Omental fat pad (tissue), 4 donors: ENCODE measurements around the gene DDB1. TPM values are rescaled to one million over a fixed set of nuclear protein-coding genes. Genes with fewer than 3 reads are reported as not detected.

Experiments used
- ATAC-seq: fragments of 150-250 bp; one replicate; pipeline ENCODE4 v1.9.1; 2016; ENCODE audit warnings: mild to moderate bottlenecking, moderate library complexity; ENCODE audit not compliant: low FRiP score
- DNase-seq: peaks from one replicate; pipeline ENCODE4 v3.0.0-alpha.2; 2019; ENCODE audit warnings: low spot score
- CTCF ChIP-seq, 3 donors: fragments of 450-650 bp; IDR thresholded peaks; one replicate each; pipeline ENCODE4 v1.5.1; 2016 to 2017; ENCODE audit warnings: antibody characterized with exemption in 3 of 3, mild to moderate bottlenecking in 3 of 3, moderate library complexity in 2 of 3
- total RNA-seq, 4 donors: library from RNA; depleted of rRNA; stranded (reverse); fragments of >200 nt; gene quantifications; one replicate each; pipeline ENCODE4 v1.1.0, GENCODE V29; 2016

DDB1 gene
- total RNA-seq, 4 donors from 2014 or later = 127 to 182 (median 155) TPM

DNA sequence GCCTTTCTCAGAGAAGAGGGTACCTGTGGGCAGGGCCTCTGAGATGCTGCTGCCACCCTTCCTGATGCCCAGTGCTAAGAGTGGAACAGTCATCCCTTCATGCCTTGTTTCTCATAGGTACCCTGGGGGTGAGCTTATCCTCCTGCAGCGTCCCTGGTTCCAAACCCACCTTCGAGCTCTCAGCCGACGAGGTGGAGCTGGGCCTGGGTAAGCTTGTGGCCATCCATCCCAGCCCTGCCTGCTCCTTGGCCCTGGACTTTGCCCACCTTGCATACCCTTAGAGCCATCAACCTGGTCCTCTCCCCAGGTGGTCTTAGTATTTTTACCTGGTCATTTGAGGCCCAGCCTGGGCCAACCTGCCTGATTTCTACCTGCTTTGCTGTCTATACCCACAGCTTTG is 8.8 kb upstream of the DDB1 start:
- DNase-seq (no peak), ATAC-seq (no peak)
- no peak for TF ChIP-seq CTCF (IDR thresholded peaks at IDR 0.05)

- DNase-seq (no peak), ATAC-seq (no peak)
- no peak for TF ChIP-seq CTCF (IDR thresholded peaks at IDR 0.05)
Observed at GRCh38 chr11:61340979-61341378, 8.1 kb upstream of the DDB1 start.

- TF ChIP-seq CTCF (IDR thresholded peaks at IDR 0.05) = no peak
- ATAC-seq (no peak), DNase-seq (no peak)
Observed at GRCh38 chr11:61339490-61339878, 6.6 kb upstream of the DDB1 start.

DNA sequence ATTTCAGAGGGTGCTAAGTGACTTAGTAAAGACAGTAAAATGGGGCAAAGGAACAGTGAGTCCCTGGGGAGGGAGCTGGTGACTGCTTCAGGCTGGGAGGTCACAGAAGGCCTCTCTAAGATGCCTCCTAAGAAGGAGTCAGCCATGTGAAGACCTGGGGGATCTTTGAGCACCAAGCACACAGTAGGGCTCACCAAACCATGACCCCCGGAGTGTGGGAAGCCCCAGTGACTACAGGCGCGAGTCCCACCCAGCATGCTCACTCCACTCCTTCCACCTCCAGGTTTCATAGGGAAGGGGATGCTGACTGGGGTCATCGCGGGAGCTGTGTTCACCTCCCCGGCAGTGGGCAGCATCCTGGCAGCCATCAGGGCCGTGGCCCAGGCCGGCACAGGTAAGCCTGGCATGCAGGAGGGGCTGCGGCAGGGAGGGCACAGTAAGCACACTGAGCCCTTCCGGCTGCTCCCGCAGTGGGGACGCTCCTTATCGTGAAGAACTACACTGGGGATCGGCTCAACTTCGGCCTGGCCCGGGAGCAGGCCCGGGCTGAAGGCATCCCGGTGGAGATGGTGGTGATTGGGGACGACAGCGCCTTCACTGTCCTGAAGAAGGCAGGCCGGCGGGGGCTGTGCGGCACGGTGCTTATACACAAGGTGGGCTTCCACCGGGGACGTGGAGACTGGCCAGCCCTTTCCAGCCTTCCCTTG is 6.0 kb upstream of the DDB1 start:
- ATAC-seq (no peak), DNase-seq (no peak)

GRCh38 chr11:61337706-61338470 is 5.0 kb upstream of the DDB1 start:
- ATAC-seq (no peak), DNase-seq (no peak)
- no peak for TF ChIP-seq CTCF (IDR thresholded peaks at IDR 0.05)

More for the DNA sequence above, 6.0 kb upstream of the DDB1 start:
- TF ChIP-seq CTCF (IDR thresholded peaks at IDR 0.05) = no peak

GRCh38 chr11:61336171-61336935 is 3.4 kb upstream of the DDB1 start:
- peak; percentile 53 for DNase-seq
- TF ChIP-seq CTCF (IDR thresholded peaks at IDR 0.05) = peak in 2 of 3 donors; percentile 94 to 98
- peak; percentile 50 for ATAC-seq
